Transverse colon (tissue), 4 donors: ENCODE data around the gene UNC5C. TPM values are rescaled to one million over a fixed set of nuclear protein-coding genes. Genes with fewer than 3 reads are reported as not detected.

ENCODE experiments used
- DNase-seq: peaks from one replicate; pipeline ENCODE4 v3.0.0-alpha.2; 2019
- H3K27ac ChIP-seq, 4 donors: fragments of 200-600 bp; sonication (generic); 2 replicates each; pipeline ENCODE4 v1.5.1; 2016 to 2018; ENCODE audit warnings: inconsistent platforms in 4 of 4
- H3K27me3 ChIP-seq: fragments of 200-600 bp; sonication (generic); 2 replicates; pipeline ENCODE4 v1.5.1; 2017; ENCODE audit warnings: inconsistent platforms
- H3K36me3 ChIP-seq, 4 donors: fragments of 200-600 bp; sonication (generic); 2 replicates each; pipeline ENCODE4 v1.5.1; 2017 to 2019; ENCODE audit warnings: inconsistent platforms in 4 of 4
- H3K4me1 ChIP-seq, 4 donors: fragments of 200-600 bp; sonication (generic); 2 replicates each; pipeline ENCODE4 v1.5.1; 2017 to 2020; ENCODE audit warnings: inconsistent platforms in 4 of 4
- H3K4me3 ChIP-seq, 4 donors: fragments of 200-600 bp; sonication (generic); 1 replicate in 1 of 4; 2 replicates in 3 of 4; pipeline versions ENCODE4 v1.5.1 to v1.6.1; 2017 to 2019; ENCODE audit warnings: inconsistent platforms in 4 of 4
- H3K9me3 ChIP-seq, 2 donors: fragments of 200-600 bp; sonication (generic); 2 replicates each; pipeline ENCODE4 v1.5.1; 2017 to 2019; ENCODE audit warnings: inconsistent platforms in 2 of 2
- EP300 ChIP-seq: sonication (generic); formaldehyde crosslinking; IDR thresholded peaks from one replicate; pipeline ENCODE4 v1.6.1; 2017; ENCODE audit warnings: antibody characterized with exemption, low read depth
- POLR2A ChIP-seq: fragments of 450-650 bp; IDR thresholded peaks from one replicate; pipeline ENCODE4 v1.6.1; 2016; ENCODE audit warnings: antibody characterized with exemption, mild to moderate bottlenecking, moderate library complexity
- POLR2AphosphoS5 ChIP-seq, 3 donors: sonication (generic); formaldehyde crosslinking; IDR thresholded peaks; one replicate each; pipeline ENCODE4 v1.6.1; 2016; ENCODE audit warnings: antibody characterized with exemption in 3 of 3
- WGBS, 2 donors: methylation state at CpG; one replicate each; pipeline ENCODE4 v1.1.5; 2018; ENCODE audit warnings: low coverage in 1 of 2; 5-methylcytosine and 5-hydroxymethylcytosine counted together
- in situ Hi-C, 4 donors: fragments of 200-750 bp; cut with MboI; loops; one replicate each; pipeline versions ENCODE4 v1.15.0 to v1.15.1; 2017; ENCODE audit warnings: low sequenced_read_pairs in 3 of 4, low pct_ligation_motif_present in 1 of 4, low pct_unique_long_range_greater_than_20kb in 1 of 4
- intact Hi-C: fragments of 100-400 bp; cut with DNase I; formaldehyde crosslinking; loops from one replicate; pipeline ENCODE4 v1.15.1; 2023; ENCODE audit warnings: low total_unique reads
- total RNA-seq, 4 donors: library from RNA; depleted of rRNA; stranded (reverse); fragments of >200 nt; gene quantifications; one replicate each; pipeline ENCODE4 v1.1.0, GENCODE V29; 2016
- TF ChIP-seq, protein P1 (sequence below), 5 experiments: fragments of 200-600 bp in 3 of 5; fragments of 450-650 bp in 2 of 5; sonication (generic) in 3 of 5; IDR thresholded peaks; 1 replicate in 2 of 5; 2 replicates in 3 of 5; pipeline ENCODE4 v1.5.1; 2016 to 2017; ENCODE audit warnings: antibody characterized with exemption in 5 of 5, inconsistent platforms in 3 of 5, mild to moderate bottlenecking in 2 of 5, moderate library complexity in 1 of 5

UNC5C gene
- total RNA-seq, 4 donors from 2014 or later, result 4.5 to 6.8 (median 4.8) TPM

DNA sequence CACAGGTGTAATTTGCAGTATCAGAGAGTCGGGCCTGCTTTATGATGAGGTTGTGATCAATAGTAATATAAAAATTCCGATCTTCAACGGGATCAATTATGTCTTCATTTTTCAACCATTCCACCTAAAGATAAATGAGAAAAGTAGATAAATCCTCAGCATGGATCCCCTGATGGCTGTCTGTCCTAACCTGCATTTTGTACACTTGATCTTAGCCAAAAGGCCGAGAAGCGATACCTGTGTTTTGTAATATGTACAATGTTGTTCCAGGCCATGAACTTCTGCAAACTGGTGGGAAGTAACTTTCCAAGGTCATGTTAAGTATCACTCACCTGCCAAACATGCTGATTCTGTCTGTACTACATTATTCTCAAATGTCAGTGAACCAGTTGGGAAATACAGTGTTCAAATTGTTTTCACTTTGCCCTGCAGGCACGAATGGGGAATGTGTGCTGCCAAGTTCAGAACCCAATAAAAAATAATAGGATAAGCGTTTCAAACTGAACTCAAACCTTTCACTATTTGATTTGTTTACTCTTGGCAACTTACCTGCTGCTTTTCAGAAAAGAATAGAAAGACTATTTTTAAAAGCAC, 298.1 kb downstream of the UNC5C start:
- Histone ChIP-seq H3K9me3 (no peaks in the 10 kb centered on the region), H3K36me3 (no peaks in the 10 kb centered on the region), H3K4me1 (no peaks in the 10 kb centered on the region), H3K4me3 (no peak overlapping the region), H3K27me3 (no peaks in the 10 kb centered on the region), H3K27ac (no peak overlapping the region)
- no peak for DNase-seq
- intact Hi-C loops (no loop called here), in situ Hi-C loops (no loop called here)
- no peak for TF ChIP-seq POLR2AphosphoS5 (IDR thresholded peaks at IDR 0.05)
- TF ChIP-seq, protein P1, sequence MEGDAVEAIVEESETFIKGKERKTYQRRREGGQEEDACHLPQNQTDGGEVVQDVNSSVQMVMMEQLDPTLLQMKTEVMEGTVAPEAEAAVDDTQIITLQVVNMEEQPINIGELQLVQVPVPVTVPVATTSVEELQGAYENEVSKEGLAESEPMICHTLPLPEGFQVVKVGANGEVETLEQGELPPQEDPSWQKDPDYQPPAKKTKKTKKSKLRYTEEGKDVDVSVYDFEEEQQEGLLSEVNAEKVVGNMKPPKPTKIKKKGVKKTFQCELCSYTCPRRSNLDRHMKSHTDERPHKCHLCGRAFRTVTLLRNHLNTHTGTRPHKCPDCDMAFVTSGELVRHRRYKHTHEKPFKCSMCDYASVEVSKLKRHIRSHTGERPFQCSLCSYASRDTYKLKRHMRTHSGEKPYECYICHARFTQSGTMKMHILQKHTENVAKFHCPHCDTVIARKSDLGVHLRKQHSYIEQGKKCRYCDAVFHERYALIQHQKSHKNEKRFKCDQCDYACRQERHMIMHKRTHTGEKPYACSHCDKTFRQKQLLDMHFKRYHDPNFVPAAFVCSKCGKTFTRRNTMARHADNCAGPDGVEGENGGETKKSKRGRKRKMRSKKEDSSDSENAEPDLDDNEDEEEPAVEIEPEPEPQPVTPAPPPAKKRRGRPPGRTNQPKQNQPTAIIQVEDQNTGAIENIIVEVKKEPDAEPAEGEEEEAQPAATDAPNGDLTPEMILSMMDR (IDR thresholded peaks at IDR 0.05), result no peak
- 46 to 49% methylated on average over 7 of the region's 7 CpGs for WGBS, 2 donors

DNA sequence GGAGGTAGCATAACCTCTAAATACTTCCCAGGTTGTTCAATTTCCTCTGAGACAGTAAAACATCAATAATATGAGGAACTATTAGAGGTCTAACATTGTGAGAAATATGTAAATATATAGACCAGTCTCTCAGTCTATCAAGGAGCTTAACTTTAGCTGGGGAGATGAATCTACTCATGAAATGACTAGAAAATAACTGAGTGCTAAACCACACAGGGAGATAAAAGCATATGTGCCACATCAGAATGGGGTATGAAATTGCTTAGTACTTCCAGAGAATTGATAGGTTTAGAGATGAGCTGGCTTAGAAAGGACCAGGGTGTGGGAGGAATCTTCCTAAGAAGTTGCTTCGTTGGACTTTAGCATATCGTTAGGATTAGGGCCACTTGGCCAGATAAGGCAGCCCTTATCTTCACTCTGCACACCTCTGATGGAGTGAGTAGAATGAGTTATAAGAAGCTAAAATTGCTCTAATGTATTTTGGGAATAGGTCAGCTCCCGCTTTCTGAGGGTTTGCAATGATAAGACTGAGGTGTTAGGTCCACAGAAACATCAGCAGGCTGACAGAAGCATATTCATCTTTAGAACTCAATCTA, 299.2 kb downstream of the UNC5C start:
- TF ChIP-seq EP300 (no peak), POLR2A (no peak), POLR2AphosphoS5 (IDR thresholded peaks at IDR 0.05) (no peak)
- TF ChIP-seq, protein P1 (IDR thresholded peaks at IDR 0.05), result no peak
- H3K27ac ChIP-seq, result no peak overlapping the region
- H3K36me3 ChIP-seq, result no peaks in the 10 kb centered on the region
- in situ Hi-C loops (no loop called here), intact Hi-C loops (no loop called here)
- H3K27me3 ChIP-seq, result no peaks in the 10 kb centered on the region
- no peaks in the 10 kb centered on the region for H3K9me3 ChIP-seq
- H3K4me3 ChIP-seq, result no peak overlapping the region
- no peaks in the 10 kb centered on the region for H3K4me1 ChIP-seq
- 17 to 60% methylated on average over 2 to 3 of the region's 3 CpGs for WGBS, 2 donors
- DNase-seq, result no peak

DNA sequence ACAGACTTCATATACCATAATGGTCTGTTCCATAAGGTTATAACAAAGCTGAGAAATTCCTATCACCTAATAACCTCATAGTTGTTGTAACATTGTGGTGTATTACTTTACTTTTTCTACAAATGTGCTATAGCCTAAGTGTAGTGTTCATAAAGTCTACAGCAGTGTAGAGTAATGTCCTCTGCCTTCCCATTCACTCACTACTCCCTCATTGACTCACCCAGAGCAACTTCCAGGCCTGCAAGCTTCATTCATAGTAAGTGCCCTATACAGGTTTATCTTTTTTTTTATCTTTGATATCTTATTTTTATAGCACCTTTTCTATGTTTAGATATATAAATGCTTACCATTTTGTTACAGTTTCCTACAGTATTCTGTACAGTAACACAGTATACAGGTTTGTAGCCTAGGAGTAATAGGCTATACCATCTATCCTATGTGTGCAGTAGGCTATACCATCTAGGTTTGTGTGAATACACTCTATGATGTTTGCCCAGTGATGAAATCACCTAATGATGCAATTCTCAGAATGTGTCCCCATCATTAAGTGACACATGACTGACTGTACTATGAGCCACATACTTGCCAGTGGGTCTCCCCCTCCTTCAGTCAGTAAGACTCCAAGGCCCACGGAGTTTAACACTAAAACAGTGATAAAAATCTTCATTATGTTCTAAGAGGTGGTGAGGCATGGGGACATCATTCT, 299.9 kb downstream of the UNC5C start:
- Histone ChIP-seq H3K36me3 (no peaks in the 10 kb centered on the region), H3K9me3 (no peaks in the 10 kb centered on the region), H3K4me1 (no peaks in the 10 kb centered on the region), H3K4me3 (no peak overlapping the region), H3K27me3 (no peaks in the 10 kb centered on the region), H3K27ac (no peak overlapping the region)
- in situ Hi-C loops, result no loop called here
- no peak for TF ChIP-seq POLR2A
- TF ChIP-seq, protein P1 (IDR thresholded peaks at IDR 0.05), result no peak
- TF ChIP-seq EP300, result no peak
- TF ChIP-seq POLR2AphosphoS5 (IDR thresholded peaks at IDR 0.05), result no peak
- 50 to 58% methylated on average over 1 of the region's 1 CpG for WGBS, 2 donors
- intact Hi-C loops, result no loop called here
- no peak for DNase-seq

DNA sequence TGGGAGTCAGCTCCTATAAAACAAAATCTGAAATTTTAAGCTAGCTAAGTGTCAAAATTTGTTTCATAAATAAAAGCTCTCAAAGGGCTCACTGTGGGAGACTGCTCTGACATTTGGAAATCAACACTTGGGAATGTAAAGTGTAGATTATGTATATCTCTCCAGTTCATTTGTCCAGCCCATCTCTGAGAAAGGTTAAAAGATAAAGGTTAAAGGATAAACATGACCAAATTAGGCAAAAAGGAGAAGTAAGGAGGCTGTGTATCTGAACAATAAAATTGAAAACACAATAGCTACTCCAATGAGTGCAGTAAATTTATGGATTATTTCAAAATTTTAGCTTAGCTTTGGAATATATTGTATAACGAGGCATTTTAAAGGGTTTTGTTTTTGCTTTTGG, 304.9 kb downstream of the UNC5C start:
- no peaks in the 10 kb centered on the region for H3K9me3 ChIP-seq
- DNase-seq, result no peak
- H3K27ac ChIP-seq, result no peak overlapping the region
- in situ Hi-C loops, result no loop called here
- intact Hi-C loops, result no loop called here
- TF ChIP-seq, protein P1 (IDR thresholded peaks at IDR 0.05), result no peak
- TF ChIP-seq POLR2A (no peak), EP300 (no peak), POLR2AphosphoS5 (IDR thresholded peaks at IDR 0.05) (no peak)
- H3K27me3 ChIP-seq, result no peaks in the 10 kb centered on the region
- H3K36me3 ChIP-seq, result no peaks in the 10 kb centered on the region
- no peaks in the 10 kb centered on the region for H3K4me1 ChIP-seq
- 80 to 84% methylated on average over 1 of the region's 1 CpG for WGBS, 2 donors
- no peak overlapping the region for H3K4me3 ChIP-seq
